AG04449 (cell line): Measurements from ENCODE around the gene KCNB1.

Experiments
- CTCF ChIA-PET: fragments of 350-600 bp; formaldehyde crosslinking; extraction: SDS; loops from one replicate; lab custom pipeline; 2021; ENCODE audit warnings: antibody characterized with exemption; lab: Yijun Ruan, JAX
- POLR2A ChIA-PET: fragments of 400-600, 350-600 bp; formaldehyde crosslinking; extraction: SDS; loops from one replicate; lab custom pipeline; 2020; ENCODE audit warnings: antibody characterized with exemption, inconsistent platforms; lab: Yijun Ruan, JAX
- DNase-seq: peaks from one replicate; pipeline ENCODE4 v3.0.0-alpha.2; 2010; ENCODE audit warnings: low read depth, low spot score
- H3K4me3 ChIP-seq: 2 replicates; pipeline ENCODE4 v1.5.1; 2011; ENCODE audit warnings: low read depth, mild to moderate bottlenecking, control low read depth, low read length
- CTCF ChIP-seq: IDR thresholded peaks from one replicate; pipeline ENCODE4 v1.5.1; 2011; ENCODE audit warnings: mild to moderate bottlenecking, moderate library complexity, low read length, control low read depth, inconsistent platforms; ENCODE audit not compliant: insufficient read depth; ENCODE audit errors: missing control alignments

KCNB1 gene

GRCh38 chr20:49337357-49337756 lies 145.1 kb downstream of the KCNB1 start:
- ChIA-PET POLR2A (no interaction called here), CTCF (interaction anchor here (1.4 to 17.0 kb wide), 7 partner anchors 147 to 270 kb away, joined by 3 to 313 read pairs (median 130); partner anchors contain the start of gene KCNB1)
- DNase-seq, result no peak
- H3K4me3 ChIP-seq, result no peak overlapping the region
- no peak for TF ChIP-seq CTCF

GRCh38 chr20:49336786-49337185 lies 145.7 kb downstream of the KCNB1 start:
- no peak for DNase-seq
- no peak overlapping the region for H3K4me3 ChIP-seq
- TF ChIP-seq CTCF, result no peak
- ChIA-PET POLR2A (no interaction called here), CTCF (interaction anchor here (0.7 to 17.0 kb wide), 11 partner anchors 8 to 271 kb away, joined by 3 to 313 read pairs (median 50); partner anchors contain the start of gene KCNB1)

- POLR2A ChIA-PET, result no interaction called here
- CTCF ChIA-PET, result interaction anchor here (0.8 to 17.0 kb wide), 22 partner anchors 9 to 272 kb away, joined by 3 to 313 read pairs (median 6); partner anchors contain the start of gene KCNB1
- TF ChIP-seq CTCF, result no peak
- DNase-seq, result no peak
- H3K4me3 ChIP-seq, result no peak overlapping the region
Observed at GRCh38 chr20:49335476-49335875, 147.0 kb downstream of the KCNB1 start.

GRCh38 chr20:49330701-49331615 lies 151.5 kb downstream of the KCNB1 start:
- POLR2A ChIA-PET, result no interaction called here
- no peak overlapping the region for H3K4me3 ChIP-seq
- TF ChIP-seq CTCF, result no peak
- DNase-seq, result no peak
- CTCF ChIA-PET, result interaction anchor here (1.0 to 17.0 kb wide), 15 partner anchors 8 to 279 kb away, joined by 3 to 313 read pairs (median 6); partner anchors contain the start of gene KCNB1

GRCh38 chr20:49328790-49329189 lies 153.7 kb downstream of the KCNB1 start:
- POLR2A ChIA-PET, result no interaction called here
- no peak for TF ChIP-seq CTCF
- CTCF ChIA-PET, result interaction anchor here (0.9 to 17.0 kb wide), 7 partner anchors 6 to 213 kb away, joined by 3 to 313 read pairs (median 59); partner anchors contain the start of gene KCNB1

GRCh38 chr20:49326026-49326425 lies 156.4 kb downstream of the KCNB1 start:
- H3K4me3 ChIP-seq, result peak overlapping the region; percentile 4; the same call in 1 of the 2 replicates
- CTCF ChIA-PET, result interaction anchor here (1.0 to 10.9 kb wide), 7 partner anchors 7 to 216 kb away, joined by 3 to 191 read pairs (median 3); no protein-coding TSS in a partner anchor
- no peak for TF ChIP-seq CTCF
- DNase-seq, result no peak
- POLR2A ChIA-PET, result no interaction called here

More at GRCh38 chr20:49328790-49329189, 153.7 kb downstream of the KCNB1 start:
- no peak for DNase-seq
- H3K4me3 ChIP-seq, result no peak overlapping the region
